ENCODE measurements around the gene EPHA6.
"Not testable (repeated sequence)": the region's sequence is repeated elsewhere in the genome, so short reads cannot be mapped to it uniquely, and the experiment has no call there.

Gene EPHA6

DNA sequence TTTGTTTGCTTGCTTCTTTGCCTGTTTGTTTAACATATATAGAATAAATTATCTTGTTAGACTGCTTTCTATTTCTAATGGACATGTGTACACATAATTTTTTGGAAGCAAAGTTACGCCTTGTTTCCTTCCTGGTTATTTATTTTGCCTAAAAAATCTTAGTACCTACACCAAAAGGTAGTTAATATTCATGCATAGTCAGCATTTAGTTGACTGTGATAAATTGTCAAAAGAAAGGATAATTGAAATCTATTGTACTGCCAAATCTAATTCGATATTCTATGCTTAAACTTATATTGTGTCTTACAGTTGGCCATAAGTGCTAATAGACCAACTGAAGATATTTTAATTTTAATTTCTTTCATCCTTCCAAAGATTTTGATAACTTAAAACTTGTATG is 716.3 kb downstream of the EPHA6 start:
- no peak for DNase-seq (ENCODE audit: low read depth)
- H3K4me3 ChIP-seq (ENCODE audit: low read length) = no peak overlapping the region
- TF ChIP-seq, protein P1, sequence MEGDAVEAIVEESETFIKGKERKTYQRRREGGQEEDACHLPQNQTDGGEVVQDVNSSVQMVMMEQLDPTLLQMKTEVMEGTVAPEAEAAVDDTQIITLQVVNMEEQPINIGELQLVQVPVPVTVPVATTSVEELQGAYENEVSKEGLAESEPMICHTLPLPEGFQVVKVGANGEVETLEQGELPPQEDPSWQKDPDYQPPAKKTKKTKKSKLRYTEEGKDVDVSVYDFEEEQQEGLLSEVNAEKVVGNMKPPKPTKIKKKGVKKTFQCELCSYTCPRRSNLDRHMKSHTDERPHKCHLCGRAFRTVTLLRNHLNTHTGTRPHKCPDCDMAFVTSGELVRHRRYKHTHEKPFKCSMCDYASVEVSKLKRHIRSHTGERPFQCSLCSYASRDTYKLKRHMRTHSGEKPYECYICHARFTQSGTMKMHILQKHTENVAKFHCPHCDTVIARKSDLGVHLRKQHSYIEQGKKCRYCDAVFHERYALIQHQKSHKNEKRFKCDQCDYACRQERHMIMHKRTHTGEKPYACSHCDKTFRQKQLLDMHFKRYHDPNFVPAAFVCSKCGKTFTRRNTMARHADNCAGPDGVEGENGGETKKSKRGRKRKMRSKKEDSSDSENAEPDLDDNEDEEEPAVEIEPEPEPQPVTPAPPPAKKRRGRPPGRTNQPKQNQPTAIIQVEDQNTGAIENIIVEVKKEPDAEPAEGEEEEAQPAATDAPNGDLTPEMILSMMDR (conservative IDR thresholded peaks at IDR 0.05; ENCODE audit: low read depth, low read length) = no peak

DNA sequence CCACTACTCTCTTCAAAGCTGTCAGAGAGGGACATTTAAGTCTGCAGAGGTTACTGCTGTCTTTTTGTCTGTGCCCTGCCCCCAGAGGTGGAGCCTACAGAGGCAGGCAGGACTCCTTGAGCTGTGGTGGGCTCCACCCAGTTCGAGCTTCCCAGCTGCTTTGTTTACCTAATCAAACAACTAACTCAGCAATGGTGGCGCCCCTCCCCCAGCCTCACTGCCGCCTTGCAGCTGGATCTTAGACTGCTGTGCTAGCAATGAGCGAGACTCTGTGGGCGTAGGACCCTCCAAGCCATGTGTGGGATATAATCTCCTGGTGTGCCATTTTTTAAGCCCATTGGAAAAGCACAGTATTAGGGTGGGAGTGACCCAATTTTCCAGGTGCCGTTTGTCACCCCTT is 733.2 kb downstream of the EPHA6 start:
- not testable (repeated sequence) for DNase-seq (ENCODE audit: low read depth); H3K4me3 ChIP-seq (ENCODE audit: low read length)

DNA sequence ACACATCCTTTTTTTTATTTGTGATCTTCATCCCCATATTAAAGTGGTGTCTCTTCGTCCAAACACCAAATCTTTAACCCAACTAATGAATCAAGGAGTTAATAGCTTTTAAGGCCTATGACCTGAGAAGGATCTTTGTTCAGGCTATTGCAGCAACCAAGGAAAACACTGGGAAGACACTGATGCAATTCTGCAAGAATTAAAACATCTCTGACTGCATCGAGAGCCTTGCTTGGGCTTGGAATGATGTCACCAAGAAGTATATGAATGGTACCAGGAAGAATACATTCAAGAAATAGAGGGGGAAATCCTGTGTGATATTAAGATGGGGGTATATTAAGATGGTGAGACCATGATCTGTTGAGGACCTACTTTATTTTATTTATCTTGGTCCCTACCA is 736.0 kb downstream of the EPHA6 start:
- H3K4me3 ChIP-seq (ENCODE audit: low read length) = no peak overlapping the region
- DNase-seq (ENCODE audit: low read depth) = no peak
- TF ChIP-seq, protein P1 (conservative IDR thresholded peaks at IDR 0.05; ENCODE audit: low read depth, low read length) = no peak

DNA sequence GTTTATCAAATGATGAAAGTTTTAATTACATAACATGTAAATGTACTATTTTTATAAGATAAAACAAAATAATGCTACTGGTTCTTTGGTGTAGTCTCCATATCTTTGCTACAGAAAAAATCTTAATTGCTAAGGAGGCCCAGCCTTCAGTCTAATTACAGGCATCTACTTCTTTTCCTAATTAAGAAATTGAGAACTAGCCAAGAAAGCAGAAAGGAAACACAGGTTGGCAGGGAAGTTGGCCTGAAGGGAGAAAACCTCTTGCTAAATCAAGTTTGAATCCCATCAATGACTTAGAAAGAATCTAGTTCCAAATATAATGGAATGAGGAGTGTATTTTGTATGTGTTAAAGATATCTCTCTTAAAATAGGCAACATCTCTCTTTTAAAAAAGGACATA is 737.8 kb downstream of the EPHA6 start:
- H3K4me3 ChIP-seq (ENCODE audit: low read length) = no peak overlapping the region
- DNase-seq (ENCODE audit: low read depth) = no peak
- TF ChIP-seq, protein P1 (conservative IDR thresholded peaks at IDR 0.05; ENCODE audit: low read depth, low read length) = no peak

DNA sequence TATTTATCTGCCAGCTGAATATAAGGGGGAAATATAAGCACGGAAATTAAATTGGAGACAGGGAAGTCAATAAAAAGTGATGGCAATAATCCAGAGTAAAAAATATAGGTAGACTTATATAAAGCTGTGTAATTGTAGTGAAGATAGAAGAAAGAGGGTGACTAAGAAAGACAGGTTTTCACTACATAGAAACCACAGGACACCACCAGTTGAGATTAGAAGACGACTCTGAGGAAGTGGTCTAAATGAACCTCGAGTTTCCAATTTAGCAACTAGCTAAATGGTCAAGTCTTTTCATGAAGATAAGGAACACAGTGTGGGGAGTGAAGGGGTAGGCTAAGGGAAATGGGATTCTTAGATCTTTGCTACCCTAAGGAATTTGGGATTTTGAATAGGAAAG is 761.3 kb downstream of the EPHA6 start:
- TF ChIP-seq, protein P1 (conservative IDR thresholded peaks at IDR 0.05; ENCODE audit: low read depth, low read length) = no peak
- H3K4me3 ChIP-seq (ENCODE audit: low read length) = no peak overlapping the region
- no peak for DNase-seq (ENCODE audit: low read depth)

DNA sequence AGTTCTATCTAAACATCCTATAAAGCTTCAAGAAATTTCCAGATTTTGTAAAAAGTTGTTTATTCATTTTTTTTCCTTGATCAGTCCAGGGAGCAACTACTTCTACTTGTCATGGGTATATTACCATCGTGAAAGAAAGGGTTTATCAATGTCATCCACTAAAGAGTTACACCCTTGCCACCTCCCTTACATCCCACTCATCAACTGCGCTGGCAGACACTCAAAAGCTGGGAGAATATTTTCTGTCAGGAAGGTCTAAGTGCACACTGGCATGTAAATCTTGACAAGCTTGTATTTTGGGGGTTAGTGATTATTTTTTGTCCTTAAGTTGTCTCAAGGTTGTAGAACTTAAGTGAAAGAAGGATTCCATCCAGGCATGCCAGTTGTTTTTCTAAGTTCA is 761.8 kb downstream of the EPHA6 start:
- no peak overlapping the region for H3K4me3 ChIP-seq (ENCODE audit: low read length)
- DNase-seq (ENCODE audit: low read depth) = no peak
- TF ChIP-seq, protein P1 (conservative IDR thresholded peaks at IDR 0.05; ENCODE audit: low read depth, low read length) = no peak

DNA sequence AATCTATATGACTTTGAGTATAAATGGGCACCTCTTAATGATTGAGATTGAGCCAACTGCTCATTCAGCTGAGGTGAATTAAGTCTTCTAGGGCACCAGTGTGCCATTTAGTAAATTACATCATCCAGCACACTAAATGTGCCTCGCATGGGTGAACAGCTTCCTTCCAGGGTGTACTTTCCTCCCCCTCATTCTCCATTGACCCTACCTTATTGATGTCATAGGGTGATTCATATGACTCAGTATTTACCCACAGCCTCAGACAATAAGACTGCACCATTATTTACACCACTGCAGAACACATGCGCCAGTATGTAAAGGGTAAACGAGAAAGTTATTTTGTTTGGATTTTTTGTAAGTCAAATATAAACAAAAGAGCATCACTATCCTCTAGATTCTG is 765.0 kb downstream of the EPHA6 start:
- peak; percentile 6 for DNase-seq (ENCODE audit: low read depth)
- TF ChIP-seq, protein P1 (conservative IDR thresholded peaks at IDR 0.05; ENCODE audit: low read depth, low read length) = no peak
- no peak overlapping the region for H3K4me3 ChIP-seq (ENCODE audit: low read length)

DNA sequence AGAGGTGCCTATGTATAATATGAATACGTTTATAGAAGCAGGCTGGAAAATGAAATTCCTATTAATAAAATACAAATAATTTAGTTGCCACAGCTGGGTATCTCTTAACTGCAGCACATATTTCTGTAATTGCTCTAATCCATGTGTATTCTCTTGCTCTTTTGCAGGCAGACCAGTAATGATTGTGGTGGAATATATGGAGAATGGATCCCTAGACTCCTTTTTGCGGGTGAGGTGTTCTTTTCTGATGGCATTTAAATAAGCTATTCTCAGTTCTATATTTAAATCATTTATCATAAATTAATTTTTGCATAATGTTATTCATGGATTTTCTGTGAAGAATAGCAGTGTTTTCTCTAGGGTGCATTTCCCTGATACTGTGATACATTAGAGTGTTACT is 796.2 kb downstream of the EPHA6 start:
- no peak for DNase-seq (ENCODE audit: low read depth)
- no peak overlapping the region for H3K4me3 ChIP-seq (ENCODE audit: low read length)
- TF ChIP-seq, protein P1 (conservative IDR thresholded peaks at IDR 0.05; ENCODE audit: low read depth, low read length) = no peak

Measured in retinal pigment epithelial cell (primary cell).